Neural cell (in vitro differentiated cells): ENCODE results near the gene PARVB. TPM values are rescaled to one million over a fixed set of nuclear protein-coding genes. Genes with fewer than 3 reads are reported as not detected.

Experiments used
- H2AFZ ChIP-seq: fragments of 200-600, 300-800 bp; sonication (generic), shearing (Covaris generic); 2 replicates; pipeline ENCODE4 v1.6.0; 2014; ENCODE audit warnings: low read depth, mild to moderate bottlenecking, antibody characterized with exemption, low read length, moderate library complexity
- H3F3A ChIP-seq: fragments of 200-600 bp; shearing (Covaris generic); 2 replicates; pipeline ENCODE4 v1.6.1; 2016; ENCODE audit warnings: mild to moderate bottlenecking, moderate library complexity, mixed read lengths, antibody characterized with exemption, low read length; ENCODE audit not compliant: insufficient read depth, poor library complexity, severe bottlenecking
- H3K27ac ChIP-seq: fragments of 200-600, 300-800 bp; sonication (generic), shearing (Covaris generic); 2 replicates; pipeline ENCODE4 v1.5.1; 2014; ENCODE audit warnings: mild to moderate bottlenecking, low read length, moderate library complexity
- H3K27me3 ChIP-seq: fragments of 300-800, 200-600 bp; sonication (generic), shearing (Covaris generic); 2 replicates; pipeline ENCODE4 v1.6.0; 2014; ENCODE audit warnings: mild to moderate bottlenecking, low read depth, low read length, moderate library complexity; ENCODE audit not compliant: insufficient read depth
- H3K36me3 ChIP-seq: fragments of 300-800, 200-600 bp; sonication (generic), shearing (Covaris generic); 2 replicates; pipeline ENCODE4 v1.5.1; 2014; ENCODE audit warnings: mild to moderate bottlenecking, antibody characterized with exemption, low read length, moderate library complexity; ENCODE audit not compliant: insufficient read depth
- H3K4me2 ChIP-seq: fragments of 300-800, 200-600 bp; sonication (generic), shearing (Covaris generic); 2 replicates; pipeline ENCODE4 v1.6.0; 2014; ENCODE audit warnings: mild to moderate bottlenecking, low read length
- H3K4me3 ChIP-seq: fragments of 300-800, 200-600 bp; sonication (generic), shearing (Covaris generic); 2 replicates; pipeline ENCODE4 v1.5.1; 2014; ENCODE audit warnings: mild to moderate bottlenecking, low read length, moderate library complexity
- H3K79me2 ChIP-seq: fragments of 200-600 bp; shearing (Covaris generic); replicated peaks from 2 replicates; pipeline ENCODE4 v1.6.0; 2014; ENCODE audit warnings: mild to moderate bottlenecking, low read length, moderate library complexity; ENCODE audit not compliant: insufficient read depth
- H3K9ac ChIP-seq: fragments of 300-800, 200-600 bp; sonication (generic), shearing (Covaris generic); 2 replicates; pipeline ENCODE4 v1.6.1; 2016; ENCODE audit warnings: mild to moderate bottlenecking, low read length, mixed read lengths
- H3K9me2 ChIP-seq: fragments of 200-600 bp; shearing (Covaris generic); 2 replicates; pipeline ENCODE4 v1.6.1; 2016; ENCODE audit warnings: mild to moderate bottlenecking, low read length, mixed read lengths; ENCODE audit not compliant: insufficient read depth
- H3K9me3 ChIP-seq: fragments of 200-600, 300-800 bp; sonication (generic), shearing (Covaris generic); 2 replicates; pipeline ENCODE4 v1.6.1; 2016; ENCODE audit warnings: mild to moderate bottlenecking, mixed run types, low read length, moderate library complexity, mixed read lengths
- H4K20me1 ChIP-seq: fragments of 200-600 bp; shearing (Covaris generic); 2 replicates; pipeline ENCODE4 v1.6.1; 2016; ENCODE audit warnings: mild to moderate bottlenecking, mixed run types; ENCODE audit not compliant: insufficient read depth
- CTCF ChIP-seq: fragments of 450-650 bp; IDR thresholded peaks from 2 replicates; pipeline ENCODE4 v1.5.1; 2014; ENCODE audit warnings: antibody characterized with exemption, mild to moderate bottlenecking, moderate library complexity; ENCODE audit not compliant: poor library complexity, severe bottlenecking
- EP300 ChIP-seq: fragments of 450-650 bp; conservative IDR thresholded peaks from 2 replicates; pipeline ENCODE4 v1.6.1; 2014; ENCODE audit warnings: antibody characterized with exemption, mild to moderate bottlenecking, moderate library complexity; ENCODE audit not compliant: poor library complexity, severe bottlenecking
- EZH2 ChIP-seq: fragments of 200-600, 300-800 bp; shearing (Covaris generic), sonication (generic); IDR thresholded peaks from 2 replicates; pipeline ENCODE4 v1.6.1; 2014; ENCODE audit warnings: antibody characterized with exemption, low read length, borderline replicate concordance, mild to moderate bottlenecking; ENCODE audit not compliant: insufficient read depth, poor library complexity, severe bottlenecking
- MXI1 ChIP-seq: fragments of 450-650 bp; conservative IDR thresholded peaks from 2 replicates; pipeline ENCODE4 v1.6.1; 2014; ENCODE audit warnings: antibody characterized with exemption, mild to moderate bottlenecking; ENCODE audit not compliant: poor library complexity, severe bottlenecking
- POLR2AphosphoS5 ChIP-seq: IDR thresholded peaks from 2 replicates; pipeline ENCODE4 v1.6.1; 2012
- RAD21 ChIP-seq: fragments of 450-650 bp; conservative IDR thresholded peaks from 2 replicates; pipeline ENCODE4 v1.6.1; 2014; ENCODE audit warnings: antibody characterized with exemption, mild to moderate bottlenecking, moderate library complexity
- REST ChIP-seq: IDR thresholded peaks from 2 replicates; pipeline ENCODE4 v1.6.1; 2012; ENCODE audit warnings: borderline replicate concordance
- SMC3 ChIP-seq: fragments of 450-650 bp; conservative IDR thresholded peaks from 2 replicates; pipeline ENCODE4 v1.6.1; 2014; ENCODE audit warnings: antibody characterized with exemption, mild to moderate bottlenecking, moderate library complexity; ENCODE audit not compliant: poor library complexity
- TAF1 ChIP-seq: IDR thresholded peaks from 2 replicates; pipeline ENCODE4 v1.6.1; 2012; ENCODE audit warnings: low read depth
- polyA plus RNA-seq: library from polyadenylated mRNA; depleted of rRNA; stranded (reverse); fragments of >200 nt; gene quantifications from 2 replicates; pipeline ENCODE4 v1.2.3, GENCODE V29; 2014

The PARVB gene
- polyA plus RNA-seq, 1 donor from 2014 or later = 1.2 TPM

- H3K9ac ChIP-seq = no peak overlapping the region
- no peak overlapping the region for H2AFZ ChIP-seq
- H4K20me1 ChIP-seq = no peaks in the 10 kb centered on the region
- H3K9me2 ChIP-seq = no peaks in the 10 kb centered on the region
- H3K79me2 ChIP-seq = no peaks in the 10 kb centered on the region
- no peaks in the 10 kb centered on the region for H3K36me3 ChIP-seq
- no peaks in the 10 kb centered on the region for H3K9me3 ChIP-seq
- H3K4me2 ChIP-seq = no peak overlapping the region
- no peaks in the 10 kb centered on the region for H3F3A ChIP-seq
- H3K4me3 ChIP-seq = no peak overlapping the region
- no peak overlapping the region for H3K27ac ChIP-seq
- no peak for TF ChIP-seq RAD21
- no peak for TF ChIP-seq POLR2AphosphoS5
- TF ChIP-seq EZH2 = no peak
- no peak for TF ChIP-seq SMC3
- no peak for TF ChIP-seq MXI1
- no peak for TF ChIP-seq REST
- no peak for TF ChIP-seq EP300
- TF ChIP-seq TAF1 = no peak
- TF ChIP-seq CTCF = no peak
- H3K27me3 ChIP-seq = no peaks in the 10 kb centered on the region
Observed at GRCh38 chr22:44071781-44072326, 47.8 kb downstream of the PARVB start.

- H3K9me3 ChIP-seq = no peaks in the 10 kb centered on the region
- H3K36me3 ChIP-seq = no peaks in the 10 kb centered on the region
- peak overlapping the region; percentile 26 for H3K9ac ChIP-seq
- no peaks in the 10 kb centered on the region for H4K20me1 ChIP-seq
- H3K4me3 ChIP-seq = peak overlapping the region; percentile 28
- H3K79me2 ChIP-seq = no peaks in the 10 kb centered on the region
- H3F3A ChIP-seq = no peaks in the 10 kb centered on the region
- H3K27ac ChIP-seq = peak overlapping the region; percentile 24
- H2AFZ ChIP-seq = no peak overlapping the region
- no peaks in the 10 kb centered on the region for H3K9me2 ChIP-seq
- H3K4me2 ChIP-seq = no peak overlapping the region
- no peaks in the 10 kb centered on the region for H3K27me3 ChIP-seq
- TF ChIP-seq SMC3 (no peak), POLR2AphosphoS5 (no peak), REST (no peak), MXI1 (no peak), TAF1 (no peak), CTCF (no peak), EZH2 (no peak)
Observed at GRCh38 chr22:44074337-44074984, 50.4 kb downstream of the PARVB start.
